Measurements from ENCODE around the gene BST1. TPM values are rescaled to one million over a fixed set of nuclear protein-coding genes. Genes with fewer than 3 reads are reported as not detected.

BST1 gene
- polyA plus RNA-seq, 1 of the 3 experiments (the other 2 are of a cell fraction), result 7.3 TPM

- no peaks in the 10 kb centered on the region for H3K9me2 ChIP-seq
Observed at GRCh38 chr4:15766821-15767220, 64.0 kb downstream of the BST1 start.

More at GRCh38 chr4:15766821-15767220, 64.0 kb downstream of the BST1 start:
- Histone ChIP-seq H3K9ac (no peak overlapping the region), H3K9me3 (no peaks in the 10 kb centered on the region), H2AFZ (ENCODE audit: low read depth) (no peak overlapping the region), H3F3A (replicated peaks; ENCODE audit: insufficient read depth) (no peaks in the 10 kb centered on the region), H4K20me1 (ENCODE audit: insufficient read depth) (no peaks in the 10 kb centered on the region), H3K36me3 (replicated peaks in 1 of 2; ENCODE audit: control insufficient read depth in 1 of 2, insufficient read depth in 2 of 2, low read length in 1 of 2) (no peaks in the 10 kb centered on the region), H3K27ac (ENCODE audit: low read depth in 2 of 2, low read length in 1 of 2) (no peak overlapping the region), H3K4me1 (ENCODE audit: control insufficient read depth in 1 of 2, insufficient read depth in 2 of 2, low read depth in 1 of 2, low read length in 1 of 2) (peaks cover 0 to 8% of the 10 kb centered on the region in 2 experiments; a peak in 1 of 4 replicates), H3K79me2 (ENCODE audit: insufficient read depth) (no peaks in the 10 kb centered on the region), H3K4me2 (no peak overlapping the region), H3K27me3 (ENCODE audit: insufficient read depth) (no peaks in the 10 kb centered on the region; the same call in 1 of the 2 replicates), H3K4me3 (ENCODE audit: low read depth in 2 of 2, low read length in 1 of 2) (no peak overlapping the region)
- POLR2A ChIA-PET, result no interaction called here
- 66% methylated on average over 8 of the region's 8 CpGs for WGBS (ENCODE audit: low lambda C conversion rate)
- CTCF ChIA-PET, result interaction anchor here (0.6 to 1.3 kb wide), 5 partner anchors 12 to 190 kb away, joined by 3 to 5 read pairs (median 3); no protein-coding TSS in a partner anchor
- TF ChIP-seq SIN3A (IDR thresholded peaks at IDR 0.05; ENCODE audit: borderline replicate concordance, low read depth, low read length), result no peak
- TF ChIP-seq, protein P1, sequence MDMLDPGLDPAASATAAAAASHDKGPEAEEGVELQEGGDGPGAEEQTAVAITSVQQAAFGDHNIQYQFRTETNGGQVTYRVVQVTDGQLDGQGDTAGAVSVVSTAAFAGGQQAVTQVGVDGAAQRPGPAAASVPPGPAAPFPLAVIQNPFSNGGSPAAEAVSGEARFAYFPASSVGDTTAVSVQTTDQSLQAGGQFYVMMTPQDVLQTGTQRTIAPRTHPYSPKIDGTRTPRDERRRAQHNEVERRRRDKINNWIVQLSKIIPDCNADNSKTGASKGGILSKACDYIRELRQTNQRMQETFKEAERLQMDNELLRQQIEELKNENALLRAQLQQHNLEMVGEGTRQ (IDR thresholded peaks at IDR 0.05; ENCODE audit: borderline replicate concordance, low read depth, low read length), result no peak
- TF ChIP-seq RFX5 (IDR thresholded peaks at IDR 0.05; ENCODE audit: low read length), result no peak
- TF ChIP-seq IRF3 (IDR thresholded peaks at IDR 0.05; ENCODE audit: low read depth, low read length), result no peak
- TF ChIP-seq GABPA (IDR thresholded peaks at IDR 0.05; ENCODE audit: low read depth), result no peak
- TF ChIP-seq POLR2AphosphoS5 (IDR thresholded peaks at IDR 0.05; ENCODE audit: low read depth, low read length), result no peak
- TF ChIP-seq ZBTB33 (IDR thresholded peaks at IDR 0.05; ENCODE audit: borderline replicate concordance, low read depth), result no peak
- TF ChIP-seq EP300 (IDR thresholded peaks at IDR 0.05; ENCODE audit: borderline replicate concordance in 1 of 2, low read depth in 1 of 2, low read length in 1 of 2), result no peak
- TF ChIP-seq MEF2A (IDR thresholded peaks at IDR 0.05; ENCODE audit: borderline replicate concordance, low read depth), result no peak
- no peak for TF ChIP-seq FOSL2 (IDR thresholded peaks at IDR 0.05; ENCODE audit: borderline replicate concordance, low read depth)
- no peak for TF ChIP-seq EZH2phosphoT487 (IDR thresholded peaks at IDR 0.05; ENCODE audit: borderline replicate concordance, low read depth)
- no peak for TF ChIP-seq YY1 (IDR thresholded peaks at IDR 0.05; ENCODE audit: low read depth)
- no peak for TF ChIP-seq SMC3 (IDR thresholded peaks at IDR 0.05; ENCODE audit: low read depth, low read length)
- no peak for TF ChIP-seq GATA2 (CRISPR knock-in tag; IDR thresholded peaks at IDR 0.05)
- DNase-seq, result no peak

Data from SK-N-SH (cell line).